Spleen (tissue), 11 donors: ENCODE data around the gene IFI16. TPM values are rescaled to one million over a fixed set of nuclear protein-coding genes. Genes with fewer than 3 reads are reported as not detected.

Source experiments
- DNase-seq: peaks from one replicate; pipeline ENCODE4 v3.0.0-alpha.2; 2020
- H3K27ac ChIP-seq, 8 donors: fragments of 200-600 bp; sonication (generic) in 7 of 8; 1 replicate in 4 of 8; 2 replicates in 4 of 8; pipeline versions ENCODE4 v1.5.0 to v1.8.0; 2016 to 2021; ENCODE audit warnings: inconsistent platforms in 4 of 8, mild to moderate bottlenecking in 4 of 8, moderate library complexity in 1 of 8
- H3K27me3 ChIP-seq, 7 donors: fragments of 200-600 bp; sonication (generic) in 6 of 7; replicated peaks in 1 of 7; 1 replicate in 4 of 7; 2 replicates in 3 of 7; pipeline versions ENCODE4 v1.5.0 to v1.8.0; 2016 to 2021; ENCODE audit warnings: inconsistent platforms in 3 of 7, mild to moderate bottlenecking in 1 of 7
- H3K36me3 ChIP-seq, 6 donors: fragments of 200-600 bp; sonication (generic) in 5 of 6; 1 replicate in 4 of 6; 2 replicates in 2 of 6; pipeline versions ENCODE4 v1.5.0 to v1.8.0; 2016 to 2021; ENCODE audit warnings: inconsistent platforms in 2 of 6
- H3K4me1 ChIP-seq, 6 donors: fragments of 200-600 bp; sonication (generic) in 5 of 6; 1 replicate in 3 of 6; 2 replicates in 3 of 6; pipeline versions ENCODE4 v1.5.0 to v1.8.0; 2016 to 2021; ENCODE audit warnings: inconsistent platforms in 3 of 6
- H3K4me3 ChIP-seq, 8 donors: fragments of 200-600 bp; sonication (generic) in 7 of 8; 1 replicate in 4 of 8; 2 replicates in 4 of 8; pipeline versions ENCODE4 v1.5.0 to v1.8.0; 2016 to 2021; ENCODE audit warnings: inconsistent platforms in 4 of 8, mild to moderate bottlenecking in 4 of 8, moderate library complexity in 2 of 8
- H3K9me3 ChIP-seq, 8 donors: fragments of 200-600 bp; sonication (generic) in 7 of 8; 1 replicate in 4 of 8; 2 replicates in 4 of 8; pipeline versions ENCODE4 v1.5.0 to v1.8.0; 2016 to 2021; ENCODE audit warnings: inconsistent platforms in 4 of 8
- CTCF ChIP-seq, 11 experiments: fragments of 200-600 bp in 7 of 11; fragments of 450-650 bp in 4 of 11; sonication (generic) in 4 of 11; IDR thresholded peaks in 8 of 11; conservative IDR thresholded peaks in 3 of 11; 1 replicate in 7 of 11; 2 replicates in 4 of 11; pipeline versions ENCODE4 v1.4.0 to v1.8.0; 2016 to 2021; ENCODE audit warnings: antibody characterized with exemption in 11 of 11, inconsistent platforms in 4 of 11, mild to moderate bottlenecking in 1 of 11
- POLR2A ChIP-seq, 3 donors: fragments of 450-650 bp; IDR thresholded peaks; one replicate each; pipeline ENCODE4 v1.5.1; 2017; ENCODE audit warnings: antibody characterized with exemption in 3 of 3, mild to moderate bottlenecking in 1 of 3
- POLR2AphosphoS5 ChIP-seq, 3 donors: sonication (generic); formaldehyde crosslinking; IDR thresholded peaks; one replicate each; pipeline ENCODE4 v1.5.1; 2017; ENCODE audit warnings: antibody characterized with exemption in 3 of 3
- WGBS, 5 donors: extraction: QIAGEN DNeasy Blood & Tissue Kit in 3 of 5; methylation state at CpG; one replicate each; pipeline versions ENCODE4 v1.1.5 to v1.1.7; 2013 to 2018; 5-methylcytosine and 5-hydroxymethylcytosine counted together
- intact Hi-C: fragments of 100-400 bp; cut with DNase I; formaldehyde crosslinking; loops from one replicate; pipeline ENCODE4 v1.15.0; 2023; ENCODE audit warnings: low total_unique reads
- polyA plus RNA-seq, 3 donors: library from polyadenylated mRNA; stranded (reverse); fragments of 200-250 nt; gene quantifications; one replicate each; pipeline ENCODE4 v1.2.1, GENCODE V29; 2013
- total RNA-seq, 7 donors: library from RNA; depleted of rRNA in 3 of 7; stranded (reverse); fragments of >200 nt in 3 of 7; fragmentation: NEBNext Ultra II Directional in 4 of 7; extraction: Animal tissue kit (Norgen Biotek cat#: 25700) in 4 of 7; gene quantifications; one replicate each; pipeline versions ENCODE4 v1.1.0 to v1.2.1, GENCODE V29; 2016 to 2021
- donor health status: healthy with polysubstance abuse.
- donor health status: DM: no; HTN: no; CAD: no; lungs with moderate emphysema.
- donor health status: DM: no; HTN: no; CAD: no.
- donor health status: Bipolar disorder and iron deficiency.
- donor health status: healthy.
- donor health status: DM: no; HTN: no; CAD: no.
- donor health status: DM: yes; HTN: yes; CAD: no.

The IFI16 gene
- total and polyA plus RNA-seq, 10 donors, result 155 to 205 (median 176) TPM

GRCh38 chr1:159090286-159091179 is 80.8 kb downstream of the IFI16 start:
- no peak overlapping the region for H3K4me3 ChIP-seq
- H3K36me3 ChIP-seq, result no peaks in the 10 kb centered on the region
- H3K27me3 ChIP-seq, result no peaks in the 10 kb centered on the region
- H3K27ac ChIP-seq, result peak overlapping the region in 7 of 8 donors; percentile 59 to 90 (median 80)
- intact Hi-C loops, result no loop called here
- DNase-seq, result no peak
- H3K4me1 ChIP-seq, result peaks cover 0 to 63% (median 24%) of the 10 kb centered on the region in 6 donors
- TF ChIP-seq CTCF (IDR thresholded peaks at IDR 0.05 in 8 of 11, conservative IDR thresholded peaks at IDR 0.05 in 3 of 11) (no peak), POLR2AphosphoS5 (IDR thresholded peaks at IDR 0.05) (no peak), POLR2A (IDR thresholded peaks at IDR 0.05) (no peak)
- WGBS, 5 donors, result 83 to 93% (median 87%) methylated on average over 4 of the region's 4 CpGs
- no peaks in the 10 kb centered on the region for H3K9me3 ChIP-seq

GRCh38 chr1:159091180-159091560 is 81.5 kb downstream of the IFI16 start:
- no peaks in the 10 kb centered on the region for H3K36me3 ChIP-seq
- no peak for TF ChIP-seq POLR2AphosphoS5 (IDR thresholded peaks at IDR 0.05)
- no peak for TF ChIP-seq POLR2A (IDR thresholded peaks at IDR 0.05)
- no peak for TF ChIP-seq CTCF (IDR thresholded peaks at IDR 0.05 in 8 of 11, conservative IDR thresholded peaks at IDR 0.05 in 3 of 11)
- no peaks in the 10 kb centered on the region for H3K9me3 ChIP-seq
- no peak overlapping the region for H3K4me3 ChIP-seq
- WGBS, 5 donors, result 73 to 96% (median 93%) methylated on average over 2 of the region's 2 CpGs
- DNase-seq, result no peak
- no peaks in the 10 kb centered on the region for H3K27me3 ChIP-seq
- intact Hi-C loops, result no loop called here
- peaks cover 0 to 63% (median 24%) of the 10 kb centered on the region in 6 donors for H3K4me1 ChIP-seq
- peak overlapping the region in 7 of 8 donors; percentile 59 to 90 (median 80) for H3K27ac ChIP-seq

- 23 to 63% (median 47%) methylated on average over 1 of the region's 1 CpG for WGBS, 5 donors
- no peak overlapping the region for H3K4me3 ChIP-seq
- TF ChIP-seq POLR2A (IDR thresholded peaks at IDR 0.05), result no peak
- TF ChIP-seq POLR2AphosphoS5 (IDR thresholded peaks at IDR 0.05), result no peak
- TF ChIP-seq CTCF (IDR thresholded peaks at IDR 0.05 in 8 of 11, conservative IDR thresholded peaks at IDR 0.05 in 3 of 11), result no peak
- peaks cover 0 to 63% (median 24%) of the 10 kb centered on the region in 6 donors for H3K4me1 ChIP-seq
- no peak for DNase-seq
- H3K27me3 ChIP-seq, result no peaks in the 10 kb centered on the region
- H3K36me3 ChIP-seq, result no peaks in the 10 kb centered on the region
- peak overlapping the region in 7 of 8 donors; percentile 59 to 90 (median 80) for H3K27ac ChIP-seq
- H3K9me3 ChIP-seq, result no peaks in the 10 kb centered on the region
- intact Hi-C loops, result no loop called here
Measured at GRCh38 chr1:159091607-159092031, 81.9 kb downstream of the IFI16 start.

- TF ChIP-seq POLR2A (IDR thresholded peaks at IDR 0.05) (no peak), CTCF (IDR thresholded peaks at IDR 0.05 in 8 of 11, conservative IDR thresholded peaks at IDR 0.05 in 3 of 11) (no peak), POLR2AphosphoS5 (IDR thresholded peaks at IDR 0.05) (no peak)
- Histone ChIP-seq H3K9me3 (no peaks in the 10 kb centered on the region), H3K36me3 (no peaks in the 10 kb centered on the region), H3K27me3 (no peaks in the 10 kb centered on the region), H3K4me3 (no peak overlapping the region), H3K27ac (peak overlapping the region; percentile 32 to 90 (median 78)), H3K4me1 (peaks cover 0 to 57% (median 24%) of the 10 kb centered on the region in 6 donors)
- no peak for DNase-seq
- WGBS, 5 donors, result 29 to 74% (median 42%) methylated on average over 3 of the region's 3 CpGs
- intact Hi-C loops, result no loop called here
Measured at GRCh38 chr1:159092036-159092760, 82.5 kb downstream of the IFI16 start.
